Kidney epithelial cell (primary cell): Measurements from ENCODE around the gene PCDHGB2. TPM values are rescaled to one million over a fixed set of nuclear protein-coding genes. Genes with fewer than 3 reads are reported as not detected.

Experiments
- DNase-seq: peaks from one replicate; pipeline ENCODE4 v3.0.0-alpha.2; 2010; ENCODE audit warnings: low read depth
- H3K27me3 ChIP-seq: 2 replicates; pipeline ENCODE4 v1.6.0; 2011; ENCODE audit warnings: low read length; ENCODE audit not compliant: control insufficient read depth, insufficient read depth
- H3K36me3 ChIP-seq: 2 replicates; pipeline ENCODE4 v1.5.1; 2011; ENCODE audit warnings: low read length; ENCODE audit not compliant: control insufficient read depth, insufficient read depth
- H3K4me3 ChIP-seq: 2 replicates; pipeline ENCODE4 v1.5.1; 2011; ENCODE audit warnings: low read depth, mild to moderate bottlenecking, control low read depth, low read length
- CTCF ChIP-seq: IDR thresholded peaks from 2 replicates; pipeline ENCODE4 v1.5.1; 2011; ENCODE audit warnings: mild to moderate bottlenecking, moderate library complexity, low read length, control low read depth, inconsistent platforms; ENCODE audit not compliant: insufficient read depth, poor library complexity, severe bottlenecking
- total RNA-seq: library from RNA; depleted of rRNA; stranded (reverse); fragments of >200 nt; gene quantifications from 2 replicates; pipeline ENCODE4 v1.2.3, GENCODE V29; 2015

Gene PCDHGB2
- total RNA-seq, 1 donor from 2014 or later: 1.2 TPM

- H3K36me3 ChIP-seq: no peaks in the 10 kb centered on the region
- DNase-seq: no peak
- H3K4me3 ChIP-seq: no peak overlapping the region
- H3K27me3 ChIP-seq: peaks cover 27% of the 10 kb centered on the region
- no peak for TF ChIP-seq CTCF
Measured at GRCh38 chr5:141360685-141361084, 891 bp downstream of the PCDHGB2 start.

- DNase-seq: no peak
- no peak for TF ChIP-seq CTCF
- Histone ChIP-seq H3K27me3 (peaks cover 34% of the 10 kb centered on the region), H3K4me3 (no peak overlapping the region), H3K36me3 (no peaks in the 10 kb centered on the region)
Measured at GRCh38 chr5:141362719-141363118, 2.9 kb downstream of the PCDHGB2 start.

GRCh38 chr5:141363952-141364660 lies 4.3 kb downstream of the PCDHGB2 start, which contains the start of gene PCDHGA5:
Gene PCDHGA5 (plus strand): TSS chr5:141364162. CDS start chr5:141364331, 169 bp downstream.
- TF ChIP-seq CTCF: no peak
- H3K4me3 ChIP-seq: no peak within 1 kb of the TSS
- DNase-seq: no peak
- H3K27me3 ChIP-seq: peaks cover 34% of the 10 kb centered on the region
- H3K36me3 ChIP-seq: no peaks in the 10 kb centered on the region

GRCh38 chr5:141366016-141366896 lies 6.5 kb downstream of the PCDHGB2 start:
- H3K27me3 ChIP-seq: peaks cover 36% of the 10 kb centered on the region
- no peak for DNase-seq
- no peak overlapping the region for H3K4me3 ChIP-seq
- H3K36me3 ChIP-seq: no peaks in the 10 kb centered on the region
- TF ChIP-seq CTCF: no peak

GRCh38 chr5:141369994-141370848 lies 10.4 kb downstream of the PCDHGB2 start, which contains the start of gene PCDHGB3:
Gene PCDHGB3 (plus strand): TSS chr5:141370242. CDS start chr5:141370395, 153 bp downstream.
- H3K4me3 ChIP-seq: no peak within 1 kb of the TSS
- peaks cover 33% of the 10 kb centered on the region for H3K27me3 ChIP-seq
- no peak for TF ChIP-seq CTCF
- no peaks in the 10 kb centered on the region for H3K36me3 ChIP-seq
- DNase-seq: no peak
